ENCODE results near the gene PTPN4. TPM values are rescaled to one million over a fixed set of nuclear protein-coding genes. Genes with fewer than 3 reads are reported as not detected.

The PTPN4 gene
- polyA plus RNA-seq, 1 donor from 2014 or later: 22.0 TPM

Other genes starting within 250 kb of the PTPN4 start
- 0.12 TPM in 1 of 2 replicates, not detected in the other for gene SCTR, start 235.4 kb upstream of the PTPN4 start, polyA plus RNA-seq
- 7.0 and 8.4 TPM in 2 replicates for gene CFAP221, start 215.5 kb upstream of the PTPN4 start, polyA plus RNA-seq
- gene TMEM177, start 80.7 kb upstream of the PTPN4 start, polyA plus RNA-seq: 10.0 and 18.0 TPM in 2 replicates

Data from neural cell (in vitro differentiated cells).